Activated B cell treated with CpG ODN at 0.5 μM for 24 hours (primary cell): ENCODE results near the gene PRKAG2. TPM values are rescaled to one million over a fixed set of nuclear protein-coding genes. Genes with fewer than 3 reads are reported as not detected.

ENCODE experiments used
- ATAC-seq: fragments of 200-7000 bp; cut with Tn5 transposase; one replicate; pipeline ENCODE4 v1.10.0; 2021; ENCODE audit warnings: low read depth, mild to moderate bottlenecking, moderate library complexity
- CTCF ChIA-PET: fragments of 350-600 bp; sonication (Branson Sonifier 250); formaldehyde crosslinking; loops from one replicate; lab custom pipeline; 2021; ENCODE audit warnings: antibody characterized with exemption; lab: Charles Lee
- POLR2A ChIA-PET: fragments of 350-600 bp; sonication (Branson Sonifier 250); formaldehyde crosslinking; loops from one replicate; lab custom pipeline; 2021; ENCODE audit warnings: antibody characterized with exemption; lab: Charles Lee
- DNase-seq: peaks from one replicate; pipeline ENCODE4 v3.0.0; 2022
- H3K27ac Mint-ChIP-seq: one replicate; pipeline ENCODE4 v1.8.0; 2020; ENCODE audit warnings: mixed read lengths
- H3K27me3 Mint-ChIP-seq: one replicate; pipeline ENCODE4 v1.8.0; 2021; ENCODE audit warnings: mixed read lengths
- H3K36me3 Mint-ChIP-seq: one replicate; pipeline ENCODE4 v1.8.0; 2021; ENCODE audit warnings: low read depth, mixed read lengths
- H3K4me1 Mint-ChIP-seq: one replicate; pipeline ENCODE4 v1.8.0; 2021; ENCODE audit warnings: mixed read lengths
- H3K4me3 Mint-ChIP-seq: one replicate; pipeline ENCODE4 v1.8.0; 2020; ENCODE audit warnings: mild to moderate bottlenecking, mixed read lengths
- H3K9me3 Mint-ChIP-seq: one replicate; pipeline ENCODE4 v1.8.0; 2020; ENCODE audit warnings: mixed read lengths
- intact Hi-C: fragments of 100-400 bp; cut with micrococcal nuclease; formaldehyde crosslinking; loops from one replicate; pipeline ENCODE4 v1.15.1; 2024
- total RNA-seq: library from RNA; stranded (reverse); gene quantifications from 2 replicates; pipeline ENCODE4 v1.2.3, GENCODE V29; 2022
- TF ChIP-seq, protein P1 (sequence below): fragments of 200-600 bp; IDR thresholded peaks from one replicate; pipeline ENCODE4 v1.8.0; 2022; ENCODE audit warnings: antibody characterized with exemption, mild to moderate bottlenecking

The PRKAG2 gene
- total RNA-seq, 1 donor from 2014 or later = 19.7 TPM

DNA sequence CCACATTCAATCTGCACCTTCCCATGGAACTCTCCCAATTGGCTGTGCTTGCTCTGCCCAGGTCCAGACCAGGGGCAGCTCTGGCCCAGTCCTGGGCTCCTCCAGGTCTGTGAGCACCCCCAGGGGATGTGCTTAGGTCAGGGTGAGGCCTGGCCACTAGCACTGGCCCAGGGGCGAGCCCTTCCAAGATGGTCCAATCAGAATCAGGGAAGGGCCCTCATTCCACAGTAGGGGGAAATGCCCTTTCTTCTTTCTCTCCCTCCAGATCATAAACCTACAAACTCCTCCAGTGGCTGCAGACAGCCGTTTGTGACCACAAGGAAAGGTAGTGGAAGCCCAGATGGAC is 157.0 kb downstream of the PRKAG2 start:
- Mint-ChIP-seq H3K27me3 (no peaks in the 10 kb centered on the region), H3K9me3 (no peaks in the 10 kb centered on the region), H3K36me3 (peaks cover 11% of the 10 kb centered on the region), H3K4me1 (peaks cover 1% of the 10 kb centered on the region), H3K27ac (no peak overlapping the region), H3K4me3 (no peak overlapping the region)
- CTCF ChIA-PET = no interaction called here
- POLR2A ChIA-PET = interaction anchor here (0.7 kb wide), 1 partner anchor 492 kb away, joined by 6 read pairs; no protein-coding TSS in a partner anchor
- ATAC-seq (no peak), DNase-seq (no peak)
- intact Hi-C loops = no loop called here
- TF ChIP-seq, protein P1, sequence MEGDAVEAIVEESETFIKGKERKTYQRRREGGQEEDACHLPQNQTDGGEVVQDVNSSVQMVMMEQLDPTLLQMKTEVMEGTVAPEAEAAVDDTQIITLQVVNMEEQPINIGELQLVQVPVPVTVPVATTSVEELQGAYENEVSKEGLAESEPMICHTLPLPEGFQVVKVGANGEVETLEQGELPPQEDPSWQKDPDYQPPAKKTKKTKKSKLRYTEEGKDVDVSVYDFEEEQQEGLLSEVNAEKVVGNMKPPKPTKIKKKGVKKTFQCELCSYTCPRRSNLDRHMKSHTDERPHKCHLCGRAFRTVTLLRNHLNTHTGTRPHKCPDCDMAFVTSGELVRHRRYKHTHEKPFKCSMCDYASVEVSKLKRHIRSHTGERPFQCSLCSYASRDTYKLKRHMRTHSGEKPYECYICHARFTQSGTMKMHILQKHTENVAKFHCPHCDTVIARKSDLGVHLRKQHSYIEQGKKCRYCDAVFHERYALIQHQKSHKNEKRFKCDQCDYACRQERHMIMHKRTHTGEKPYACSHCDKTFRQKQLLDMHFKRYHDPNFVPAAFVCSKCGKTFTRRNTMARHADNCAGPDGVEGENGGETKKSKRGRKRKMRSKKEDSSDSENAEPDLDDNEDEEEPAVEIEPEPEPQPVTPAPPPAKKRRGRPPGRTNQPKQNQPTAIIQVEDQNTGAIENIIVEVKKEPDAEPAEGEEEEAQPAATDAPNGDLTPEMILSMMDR = no peak

DNA sequence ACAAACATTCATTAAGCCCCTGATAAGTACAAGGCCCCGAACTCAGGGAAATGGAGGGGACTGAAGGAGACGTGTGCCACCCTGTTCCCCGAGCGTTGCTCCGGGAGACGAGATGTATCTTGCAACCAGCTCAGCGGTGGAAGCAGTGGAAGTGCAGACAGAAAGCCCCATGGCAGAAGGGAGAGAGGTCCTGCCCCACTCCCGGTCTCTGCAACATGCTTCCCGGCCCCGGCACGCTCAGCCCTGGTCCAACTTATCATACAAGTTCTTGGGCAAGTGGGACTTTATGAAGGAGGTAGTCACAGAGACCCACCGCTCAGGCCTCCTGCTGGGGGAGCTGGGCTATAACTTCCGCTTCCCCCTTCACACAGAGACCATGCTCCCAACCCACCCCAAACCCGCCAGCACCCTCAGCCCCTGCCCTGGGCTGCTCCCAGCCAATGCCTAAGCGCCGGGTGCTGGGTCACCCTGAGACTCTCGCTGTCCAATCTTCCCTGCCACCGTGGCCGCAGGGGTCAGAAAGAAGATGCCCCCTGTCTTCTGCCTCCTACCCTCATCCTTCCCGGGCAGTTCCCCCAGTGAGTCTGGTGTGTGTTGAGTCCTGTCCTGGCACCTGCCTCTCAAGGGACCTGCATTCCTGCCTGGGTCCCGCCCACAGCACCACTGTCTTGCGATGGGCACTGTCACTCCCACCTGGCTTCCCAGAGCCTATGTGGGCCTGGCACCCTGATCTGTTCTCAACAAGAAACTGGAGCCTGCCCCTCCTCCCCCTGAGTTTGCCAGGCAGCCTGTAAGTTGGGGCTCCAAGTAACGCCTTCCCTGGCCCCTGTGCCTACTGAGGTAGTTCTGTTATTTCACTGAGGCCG is 157.7 kb downstream of the PRKAG2 start:
- no peaks in the 10 kb centered on the region for H3K27me3 Mint-ChIP-seq
- DNase-seq (no peak), ATAC-seq (no peak)
- POLR2A ChIA-PET = no interaction called here
- no peaks in the 10 kb centered on the region for H3K9me3 Mint-ChIP-seq
- H3K27ac Mint-ChIP-seq = no peak overlapping the region
- intact Hi-C loops = no loop called here
- H3K4me1 Mint-ChIP-seq = peaks cover 1% of the 10 kb centered on the region
- peaks cover 11% of the 10 kb centered on the region for H3K36me3 Mint-ChIP-seq
- TF ChIP-seq, protein P1 = no peak
- H3K4me3 Mint-ChIP-seq = no peak overlapping the region
- CTCF ChIA-PET = no interaction called here

DNA sequence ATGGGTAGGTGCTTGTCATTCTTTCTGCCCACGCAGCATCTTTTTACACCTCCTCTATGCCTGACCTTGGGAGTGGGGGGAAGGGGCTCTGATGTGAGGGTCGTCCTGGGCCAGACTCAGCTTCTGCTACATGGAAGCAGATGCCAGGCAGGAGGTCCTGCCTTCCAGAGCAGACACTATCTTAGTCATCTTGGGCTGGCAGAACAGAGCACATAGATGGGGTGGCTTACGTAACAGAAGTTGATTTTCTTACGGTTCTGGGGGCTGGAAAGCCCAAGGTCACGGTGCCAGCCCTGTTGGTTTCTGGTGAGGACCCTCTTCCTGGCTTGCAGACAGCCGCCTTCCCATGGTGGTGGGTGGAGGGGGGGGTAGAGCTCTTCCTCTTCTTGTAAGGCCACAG is 159.0 kb downstream of the PRKAG2 start:
- ChIA-PET POLR2A (no interaction called here), CTCF (no interaction called here)
- no peak overlapping the region for H3K27ac Mint-ChIP-seq

DNA sequence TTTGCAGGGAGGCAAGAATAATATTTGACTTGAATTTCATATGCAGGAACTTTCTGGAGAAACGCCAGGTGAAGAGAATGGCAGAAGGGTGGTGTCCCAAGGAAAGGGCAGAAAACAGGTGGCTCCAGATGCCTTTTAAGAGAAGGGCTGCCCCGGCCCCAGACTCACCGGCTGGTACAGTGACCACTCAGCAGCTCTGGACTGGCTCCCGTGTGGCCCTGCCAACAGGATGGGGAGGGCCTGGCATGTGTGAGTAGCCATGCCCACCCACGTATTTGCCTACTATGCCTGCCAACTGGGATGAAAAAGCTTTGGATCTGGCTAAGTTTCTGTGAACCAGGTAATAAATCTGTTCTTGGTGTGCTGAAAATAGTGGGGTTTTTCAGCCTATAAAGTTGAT is 159.5 kb downstream of the PRKAG2 start:
- ATAC-seq (no peak), DNase-seq (no peak)
- intact Hi-C loops = no loop called here
- ChIA-PET CTCF (no interaction called here), POLR2A (no interaction called here)
- Mint-ChIP-seq H3K27ac (no peak overlapping the region), H3K27me3 (no peaks in the 10 kb centered on the region), H3K4me1 (peaks cover 13% of the 10 kb centered on the region), H3K9me3 (no peaks in the 10 kb centered on the region), H3K36me3 (peaks cover 11% of the 10 kb centered on the region), H3K4me3 (no peak overlapping the region)
- TF ChIP-seq, protein P1 = no peak

More for the DNA sequence above, 159.0 kb downstream of the PRKAG2 start:
- ATAC-seq = no peak
- Mint-ChIP-seq H3K36me3 (peaks cover 11% of the 10 kb centered on the region), H3K4me3 (no peak overlapping the region), H3K27me3 (no peaks in the 10 kb centered on the region), H3K4me1 (peaks cover 8% of the 10 kb centered on the region), H3K9me3 (no peaks in the 10 kb centered on the region)
- no peak for DNase-seq
- intact Hi-C loops = no loop called here
- TF ChIP-seq, protein P1 = no peak

DNA sequence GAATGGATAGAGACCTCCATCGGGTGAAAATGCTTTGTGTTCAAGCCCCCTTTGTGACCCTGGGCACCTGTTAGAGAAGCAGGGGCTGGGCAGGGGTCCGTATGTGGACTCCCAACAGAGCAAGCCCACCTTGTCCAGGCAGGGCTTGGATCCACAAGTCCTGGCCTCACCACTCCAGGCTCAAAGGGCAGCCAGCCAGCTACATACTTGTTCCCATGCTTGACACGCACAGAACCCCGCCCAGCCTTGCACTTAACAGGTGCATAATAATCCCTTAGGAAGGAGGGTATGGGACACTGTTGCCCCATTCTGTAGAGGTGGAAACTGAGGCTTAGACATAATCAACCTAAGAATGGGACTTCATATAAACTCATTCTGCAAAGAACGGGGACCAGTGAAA is 160.6 kb downstream of the PRKAG2 start:
- TF ChIP-seq, protein P1 = no peak
- Mint-ChIP-seq H3K4me3 (no peak overlapping the region), H3K4me1 (peaks cover 16% of the 10 kb centered on the region), H3K9me3 (no peaks in the 10 kb centered on the region), H3K27me3 (no peaks in the 10 kb centered on the region), H3K36me3 (peaks cover 14% of the 10 kb centered on the region), H3K27ac (no peak overlapping the region)
- intact Hi-C loops = no loop called here
- CTCF ChIA-PET = no interaction called here
- ATAC-seq (no peak), DNase-seq (no peak)
- POLR2A ChIA-PET = no interaction called here
